Epithelial cell of proximal tubule (primary cell): Measurements from ENCODE around the gene DUSP21. TPM values are rescaled to one million over a fixed set of nuclear protein-coding genes. Genes with fewer than 3 reads are reported as not detected.
"Not testable (repeated sequence)": the region's sequence is repeated elsewhere in the genome, so short reads cannot be mapped to it uniquely, and the experiment has no call there.

ENCODE experiments used
- DNase-seq: peaks from one replicate; pipeline ENCODE4 v3.0.0-alpha.2; 2011; ENCODE audit warnings: low read depth
- H3K4me3 ChIP-seq: 2 replicates; pipeline ENCODE4 v1.5.1; 2011; ENCODE audit warnings: low read depth, mild to moderate bottlenecking, low read length
- total RNA-seq: library from RNA; depleted of rRNA; stranded (reverse); fragments of >200 nt; gene quantifications from 2 replicates; pipeline ENCODE4 v1.2.3, GENCODE V29; 2015
- TF ChIP-seq, protein P1 (sequence below): conservative IDR thresholded peaks from 2 replicates; pipeline ENCODE4 v1.5.1; 2012; ENCODE audit warnings: low read depth, mild to moderate bottlenecking, low read length

The DUSP21 gene
- not detected in 2 replicates for total RNA-seq

DNA sequence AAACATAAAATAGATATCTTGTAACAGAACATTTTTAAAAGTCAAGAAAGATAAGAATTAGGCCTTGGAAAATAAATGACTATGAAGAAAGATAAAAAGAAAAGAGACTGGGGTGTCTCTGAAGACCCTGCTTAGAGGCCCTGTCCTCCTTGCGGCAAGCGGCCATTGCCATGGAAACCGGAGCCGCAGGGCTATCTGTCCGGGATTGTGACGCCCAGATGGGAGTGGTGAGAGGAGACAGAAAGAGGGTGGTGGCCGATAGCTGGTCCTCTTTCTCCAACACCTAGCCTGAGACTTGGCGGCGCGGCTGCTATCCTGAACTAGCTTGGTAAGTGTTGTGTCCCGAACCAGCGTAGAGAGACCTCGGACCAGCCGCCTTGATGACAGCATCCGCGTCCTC is at the start of gene DUSP21:
Gene DUSP21, plus strand, starts transcription at position 269 of the 400 bp plus-strand sequence. Its CDS starts 112 bp downstream, at position 381.
- no peak within 1 kb of the TSS for H3K4me3 ChIP-seq
- TF ChIP-seq, protein P1, sequence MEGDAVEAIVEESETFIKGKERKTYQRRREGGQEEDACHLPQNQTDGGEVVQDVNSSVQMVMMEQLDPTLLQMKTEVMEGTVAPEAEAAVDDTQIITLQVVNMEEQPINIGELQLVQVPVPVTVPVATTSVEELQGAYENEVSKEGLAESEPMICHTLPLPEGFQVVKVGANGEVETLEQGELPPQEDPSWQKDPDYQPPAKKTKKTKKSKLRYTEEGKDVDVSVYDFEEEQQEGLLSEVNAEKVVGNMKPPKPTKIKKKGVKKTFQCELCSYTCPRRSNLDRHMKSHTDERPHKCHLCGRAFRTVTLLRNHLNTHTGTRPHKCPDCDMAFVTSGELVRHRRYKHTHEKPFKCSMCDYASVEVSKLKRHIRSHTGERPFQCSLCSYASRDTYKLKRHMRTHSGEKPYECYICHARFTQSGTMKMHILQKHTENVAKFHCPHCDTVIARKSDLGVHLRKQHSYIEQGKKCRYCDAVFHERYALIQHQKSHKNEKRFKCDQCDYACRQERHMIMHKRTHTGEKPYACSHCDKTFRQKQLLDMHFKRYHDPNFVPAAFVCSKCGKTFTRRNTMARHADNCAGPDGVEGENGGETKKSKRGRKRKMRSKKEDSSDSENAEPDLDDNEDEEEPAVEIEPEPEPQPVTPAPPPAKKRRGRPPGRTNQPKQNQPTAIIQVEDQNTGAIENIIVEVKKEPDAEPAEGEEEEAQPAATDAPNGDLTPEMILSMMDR, result no peak
- DNase-seq, result no peak

DNA sequence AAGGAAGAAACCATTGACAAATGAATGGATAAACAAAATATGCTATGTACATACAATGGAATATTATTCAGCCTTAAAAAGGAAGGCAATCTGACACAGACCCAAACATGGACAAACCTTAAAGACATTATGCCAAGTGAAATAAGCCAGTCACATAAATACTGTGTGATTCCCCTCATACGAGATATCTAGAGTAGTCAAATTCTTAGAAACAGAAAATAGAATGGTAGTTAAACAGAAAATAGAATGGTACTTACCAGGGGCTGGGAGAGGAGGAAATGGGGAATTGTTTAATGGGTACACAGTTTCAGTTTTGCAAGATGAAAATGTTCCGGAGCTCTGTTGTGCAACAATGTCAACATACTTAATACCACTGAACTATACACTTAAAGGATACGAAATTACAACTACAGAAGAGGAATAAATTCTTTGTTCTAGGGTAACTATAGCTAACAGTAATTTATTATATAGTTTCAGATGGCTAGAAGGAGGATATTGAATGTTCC is 47.8 kb upstream of the DUSP21 start:
- no peak for DNase-seq
- TF ChIP-seq, protein P1, result no peak
- H3K4me3 ChIP-seq, result no peak overlapping the region

GRCh38 chrX:44802613-44803012 is 41.2 kb upstream of the DUSP21 start:
- TF ChIP-seq, protein P1, result no peak
- DNase-seq, result no peak
- no peak overlapping the region for H3K4me3 ChIP-seq

DNA sequence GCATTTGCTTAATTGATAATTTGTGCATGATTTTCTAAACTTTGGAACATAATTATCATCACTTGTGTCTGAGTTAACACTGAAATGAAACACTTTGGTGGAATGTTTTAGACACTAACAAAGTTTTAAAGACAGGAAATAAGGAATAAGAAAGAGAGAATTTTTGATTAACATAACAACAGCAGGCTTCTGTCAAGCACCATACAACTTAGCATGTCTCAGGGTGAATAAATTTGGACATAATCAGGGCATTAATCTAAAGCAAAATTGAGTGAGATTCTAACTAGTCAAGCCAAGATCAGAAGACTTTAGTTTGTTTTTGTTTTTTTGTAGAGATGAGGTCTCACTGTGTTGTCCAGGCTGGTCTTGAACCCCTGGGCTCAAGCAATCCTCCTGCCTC is 28.1 kb upstream of the DUSP21 start:
- TF ChIP-seq, protein P1, result no peak
- no peak overlapping the region for H3K4me3 ChIP-seq

GRCh38 chrX:44816367-44816766 is 27.5 kb upstream of the DUSP21 start:
- no peak for DNase-seq
- TF ChIP-seq, protein P1, result no peak
- no peak overlapping the region for H3K4me3 ChIP-seq

More for the DNA sequence above, 28.1 kb upstream of the DUSP21 start:
- DNase-seq, result no peak

- DNase-seq, result no peak
- TF ChIP-seq, protein P1, result no peak
- no peak overlapping the region for H3K4me3 ChIP-seq
Observed at GRCh38 chrX:44817029-44817428, 26.8 kb upstream of the DUSP21 start.

- TF ChIP-seq, protein P1, result no peak
- H3K4me3 ChIP-seq, result no peak overlapping the region
- no peak for DNase-seq
Observed at GRCh38 chrX:44822601-44823000, 21.2 kb upstream of the DUSP21 start.

DNA sequence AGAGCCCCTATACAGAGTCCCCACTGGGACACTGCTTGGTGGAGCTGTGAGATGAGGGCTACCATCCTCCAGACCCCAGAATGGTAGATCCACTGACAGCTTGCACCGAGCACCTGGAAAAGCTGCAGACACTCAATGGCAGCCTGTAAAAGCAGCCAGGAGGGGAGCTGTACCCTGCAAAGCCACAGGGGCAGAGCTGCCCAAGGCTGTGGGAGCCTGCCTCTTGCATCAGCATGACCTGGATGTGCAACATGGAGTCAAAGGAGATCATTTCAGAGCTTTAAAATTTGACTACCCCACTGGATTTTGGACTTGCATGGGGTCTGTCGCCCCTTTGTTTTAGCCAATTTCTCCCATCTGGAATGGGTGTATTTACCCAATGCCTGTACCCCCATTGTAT is 20.6 kb upstream of the DUSP21 start:
- H3K4me3 ChIP-seq, DNase-seq: not testable (repeated sequence)
